GM19238 (cell line): ENCODE data around the gene PCIF1.
"Not testable (repeated sequence)": the region's sequence is repeated elsewhere in the genome, so short reads cannot be mapped to it uniquely, and the experiment has no call there.

Experiments
- DNase-seq: peaks from one replicate; pipeline ENCODE4 v3.0.0; 2011; ENCODE audit warnings: low spot score; ENCODE audit not compliant: insufficient read length

PCIF1 gene

GRCh38 chr20:45934586-45935415, at the start of gene PCIF1:
Gene PCIF1, plus strand, starts transcription at chr20:45934683. Its CDS starts 4,317 bp downstream, at chr20:45939000.
- DNase-seq, result peak; percentile 98

- no peak for DNase-seq
Observed at GRCh38 chr20:45886590-45887345, 47.7 kb upstream of the PCIF1 start.

GRCh38 chr20:45887346-45887715, 47.2 kb upstream of the PCIF1 start, which contains the start of gene SPATA25:
Gene SPATA25, minus strand, starts transcription at chr20:45887622. Its CDS starts 32 bp downstream, at chr20:45887590.
- DNase-seq, result no peak

- DNase-seq, result no peak
Observed at GRCh38 chr20:45888681-45889080, 45.8 kb upstream of the PCIF1 start.

GRCh38 chr20:45890077-45890984, 44.2 kb upstream of the PCIF1 start:
- peak; percentile 36 for DNase-seq

GRCh38 chr20:45890985-45891983, 43.2 kb upstream of the PCIF1 start, which contains the start of the genes CTSA and NEURL2:
Gene CTSA, plus strand, starts transcription at chr20:45891335. Its CDS starts 234 bp downstream, at chr20:45891569.
Gene NEURL2, minus strand, starts transcription at chr20:45891208. Its CDS starts 217 bp downstream, at chr20:45890991.
- DNase-seq, result peak; percentile 98

GRCh38 chr20:45892049-45892825, 42.2 kb upstream of the PCIF1 start:
- no peak for DNase-seq

- no peak for DNase-seq
Observed at GRCh38 chr20:45892828-45893500, 41.5 kb upstream of the PCIF1 start.

GRCh38 chr20:45893831-45894230, 40.7 kb upstream of the PCIF1 start:
- no peak for DNase-seq

- no peak for DNase-seq
Observed at GRCh38 chr20:45894797-45895196, 39.7 kb upstream of the PCIF1 start.

- no peak for DNase-seq
Observed at GRCh38 chr20:45896641-45897161, 37.8 kb upstream of the PCIF1 start.

GRCh38 chr20:45897289-45897688, 37.2 kb upstream of the PCIF1 start:
- no peak for DNase-seq

- DNase-seq, result no peak
Observed at GRCh38 chr20:45897692-45898091, 36.8 kb upstream of the PCIF1 start.

GRCh38 chr20:45898285-45898684, 36.2 kb upstream of the PCIF1 start:
- no peak for DNase-seq

- no peak for DNase-seq
Observed at GRCh38 chr20:45899046-45899835, 35.2 kb upstream of the PCIF1 start.

GRCh38 chr20:45901332-45901731, 33.2 kb upstream of the PCIF1 start:
- DNase-seq, result not testable (repeated sequence)

- DNase-seq, result no peak
Observed at GRCh38 chr20:45902199-45902701, 32.2 kb upstream of the PCIF1 start.
